GM12878 (cell line): ENCODE results near the gene PXT1. TPM values are rescaled to one million over a fixed set of nuclear protein-coding genes. Genes with fewer than 3 reads are reported as not detected.

Experiments
- ATF2 ChIP-seq: IDR thresholded peaks from 2 replicates; pipeline ENCODE4 v1.6.1; 2012; ENCODE audit warnings: low read length, inconsistent platforms
- POLR2A ChIP-seq: IDR thresholded peaks from 2 replicates; pipeline ENCODE4 v1.6.1; 2011; ENCODE audit warnings: low read depth, mild to moderate bottlenecking, low read length
- RB1 ChIP-seq: fragments of 450-650 bp; formaldehyde crosslinking; IDR thresholded peaks from 2 replicates; pipeline ENCODE4 v1.6.1; 2017; ENCODE audit warnings: mild to moderate bottlenecking, borderline replicate concordance
- SRF ChIP-seq, 2 experiments: IDR thresholded peaks; 2 replicates each; pipeline ENCODE4 v1.6.1; 2011; ENCODE audit warnings: low read depth in 2 of 2, low read length in 2 of 2, mild to moderate bottlenecking in 1 of 2, moderate library complexity in 1 of 2
- STAT1 ChIP-seq: fragments of 450-650 bp; conservative IDR thresholded peaks from 2 replicates; pipeline ENCODE4 v1.6.1; 2014; ENCODE audit warnings: antibody characterized with exemption, mild to moderate bottlenecking
- ZNF384 ChIP-seq: IDR thresholded peaks from 2 replicates; pipeline ENCODE4 v1.6.1; 2012; ENCODE audit warnings: low read depth, mild to moderate bottlenecking, low read length, improper control_type of control experiment, borderline replicate concordance
- polyA plus RNA-seq, 11 experiments: library from polyadenylated mRNA; depleted of rRNA in 4 of 11; unstranded in 6 of 11; stranded (reverse) in 5 of 11; fragments of >200 nt; fragmentation: Nextera tagmentation in 4 of 11; fragmentation: Illumina TruSeq in 1 of 11; extraction: Ambion mirVana in 4 of 11; extraction: Trizol in 1 of 11; gene quantifications; 1 replicate in 1 of 11; 2 replicates in 10 of 11; pipeline versions ENCODE4 v1.2.1 to v1.2.3, GENCODE V29; 2011 to 2016; ENCODE audit warnings: inconsistent platforms in 2 of 11, missing spikeins in 2 of 11, low read depth in 1 of 11
- total RNA-seq, 4 experiments: library from RNA; depleted of rRNA in 3 of 4; stranded (reverse); fragments of >200 nt in 3 of 4; fragmentation: Illumina TruSeq in 1 of 4; extraction: Trizol in 1 of 4; gene quantifications; 2 replicates each; pipeline versions ENCODE4 v1.2.1 to v1.2.3, GENCODE V29; 2013 to 2021
- TF ChIP-seq, protein P1 (sequence below): fragments of 450-650 bp; formaldehyde crosslinking; IDR thresholded peaks from 2 replicates; pipeline ENCODE4 v1.4.0; 2020; ENCODE audit warnings: mild to moderate bottlenecking, moderate library complexity
- TF ChIP-seq, protein P2 (sequence below): IDR thresholded peaks from 2 replicates; pipeline ENCODE4 v1.6.1; 2012; ENCODE audit warnings: improper control_type of control experiment, low read depth, low read length; ENCODE audit not compliant: insufficient replicate concordance
- TF ChIP-seq, protein P3 (sequence below), 3 experiments: IDR thresholded peaks in 2 of 3; conservative IDR thresholded peaks in 1 of 3; 2 replicates each; pipeline ENCODE4 v1.5.1; 2011; ENCODE audit warnings: low read depth in 3 of 3, low read length in 3 of 3, mild to moderate bottlenecking in 3 of 3, control low read depth in 2 of 3, moderate library complexity in 2 of 3, inconsistent platforms in 1 of 3, mixed read lengths in 1 of 3; ENCODE audit not compliant: control insufficient read depth in 2 of 3, insufficient read depth in 1 of 3; ENCODE audit errors: extremely low read depth in 1 of 3
- TF ChIP-seq, protein P4 (sequence below): fragments of 450-650 bp; IDR thresholded peaks from 2 replicates; pipeline ENCODE4 v1.6.1; 2017; ENCODE audit warnings: mild to moderate bottlenecking, moderate library complexity

Gene PXT1
- total and polyA plus RNA-seq, 10 of the 15 experiments (the other 5 are each of a cell fraction or from before 2014, with no cell fraction given): 0.27 to 2.9 (median 0.50) TPM

- TF ChIP-seq, protein P1, sequence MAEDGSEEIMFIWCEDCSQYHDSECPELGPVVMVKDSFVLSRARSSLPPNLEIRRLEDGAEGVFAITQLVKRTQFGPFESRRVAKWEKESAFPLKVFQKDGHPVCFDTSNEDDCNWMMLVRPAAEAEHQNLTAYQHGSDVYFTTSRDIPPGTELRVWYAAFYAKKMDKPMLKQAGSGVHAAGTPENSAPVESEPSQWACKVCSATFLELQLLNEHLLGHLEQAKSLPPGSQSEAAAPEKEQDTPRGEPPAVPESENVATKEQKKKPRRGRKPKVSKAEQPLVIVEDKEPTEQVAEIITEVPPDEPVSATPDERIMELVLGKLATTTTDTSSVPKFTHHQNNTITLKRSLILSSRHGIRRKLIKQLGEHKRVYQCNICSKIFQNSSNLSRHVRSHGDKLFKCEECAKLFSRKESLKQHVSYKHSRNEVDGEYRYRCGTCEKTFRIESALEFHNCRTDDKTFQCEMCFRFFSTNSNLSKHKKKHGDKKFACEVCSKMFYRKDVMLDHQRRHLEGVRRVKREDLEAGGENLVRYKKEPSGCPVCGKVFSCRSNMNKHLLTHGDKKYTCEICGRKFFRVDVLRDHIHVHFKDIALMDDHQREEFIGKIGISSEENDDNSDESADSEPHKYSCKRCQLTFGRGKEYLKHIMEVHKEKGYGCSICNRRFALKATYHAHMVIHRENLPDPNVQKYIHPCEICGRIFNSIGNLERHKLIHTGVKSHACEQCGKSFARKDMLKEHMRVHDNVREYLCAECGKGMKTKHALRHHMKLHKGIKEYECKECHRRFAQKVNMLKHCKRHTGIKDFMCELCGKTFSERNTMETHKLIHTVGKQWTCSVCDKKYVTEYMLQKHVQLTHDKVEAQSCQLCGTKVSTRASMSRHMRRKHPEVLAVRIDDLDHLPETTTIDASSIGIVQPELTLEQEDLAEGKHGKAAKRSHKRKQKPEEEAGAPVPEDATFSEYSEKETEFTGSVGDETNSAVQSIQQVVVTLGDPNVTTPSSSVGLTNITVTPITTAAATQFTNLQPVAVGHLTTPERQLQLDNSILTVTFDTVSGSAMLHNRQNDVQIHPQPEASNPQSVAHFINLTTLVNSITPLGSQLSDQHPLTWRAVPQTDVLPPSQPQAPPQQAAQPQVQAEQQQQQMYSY (CRISPR knock-in tag): no peak
- TF ChIP-seq STAT1: peak; percentile 54; the same call in 1 of the 2 replicates
- peak; percentile 74 to 83 for TF ChIP-seq SRF (IDR thresholded peaks at IDR 0.05; ENCODE audit: low read depth in 2 of 2, low read length in 2 of 2)
- TF ChIP-seq, protein P2, sequence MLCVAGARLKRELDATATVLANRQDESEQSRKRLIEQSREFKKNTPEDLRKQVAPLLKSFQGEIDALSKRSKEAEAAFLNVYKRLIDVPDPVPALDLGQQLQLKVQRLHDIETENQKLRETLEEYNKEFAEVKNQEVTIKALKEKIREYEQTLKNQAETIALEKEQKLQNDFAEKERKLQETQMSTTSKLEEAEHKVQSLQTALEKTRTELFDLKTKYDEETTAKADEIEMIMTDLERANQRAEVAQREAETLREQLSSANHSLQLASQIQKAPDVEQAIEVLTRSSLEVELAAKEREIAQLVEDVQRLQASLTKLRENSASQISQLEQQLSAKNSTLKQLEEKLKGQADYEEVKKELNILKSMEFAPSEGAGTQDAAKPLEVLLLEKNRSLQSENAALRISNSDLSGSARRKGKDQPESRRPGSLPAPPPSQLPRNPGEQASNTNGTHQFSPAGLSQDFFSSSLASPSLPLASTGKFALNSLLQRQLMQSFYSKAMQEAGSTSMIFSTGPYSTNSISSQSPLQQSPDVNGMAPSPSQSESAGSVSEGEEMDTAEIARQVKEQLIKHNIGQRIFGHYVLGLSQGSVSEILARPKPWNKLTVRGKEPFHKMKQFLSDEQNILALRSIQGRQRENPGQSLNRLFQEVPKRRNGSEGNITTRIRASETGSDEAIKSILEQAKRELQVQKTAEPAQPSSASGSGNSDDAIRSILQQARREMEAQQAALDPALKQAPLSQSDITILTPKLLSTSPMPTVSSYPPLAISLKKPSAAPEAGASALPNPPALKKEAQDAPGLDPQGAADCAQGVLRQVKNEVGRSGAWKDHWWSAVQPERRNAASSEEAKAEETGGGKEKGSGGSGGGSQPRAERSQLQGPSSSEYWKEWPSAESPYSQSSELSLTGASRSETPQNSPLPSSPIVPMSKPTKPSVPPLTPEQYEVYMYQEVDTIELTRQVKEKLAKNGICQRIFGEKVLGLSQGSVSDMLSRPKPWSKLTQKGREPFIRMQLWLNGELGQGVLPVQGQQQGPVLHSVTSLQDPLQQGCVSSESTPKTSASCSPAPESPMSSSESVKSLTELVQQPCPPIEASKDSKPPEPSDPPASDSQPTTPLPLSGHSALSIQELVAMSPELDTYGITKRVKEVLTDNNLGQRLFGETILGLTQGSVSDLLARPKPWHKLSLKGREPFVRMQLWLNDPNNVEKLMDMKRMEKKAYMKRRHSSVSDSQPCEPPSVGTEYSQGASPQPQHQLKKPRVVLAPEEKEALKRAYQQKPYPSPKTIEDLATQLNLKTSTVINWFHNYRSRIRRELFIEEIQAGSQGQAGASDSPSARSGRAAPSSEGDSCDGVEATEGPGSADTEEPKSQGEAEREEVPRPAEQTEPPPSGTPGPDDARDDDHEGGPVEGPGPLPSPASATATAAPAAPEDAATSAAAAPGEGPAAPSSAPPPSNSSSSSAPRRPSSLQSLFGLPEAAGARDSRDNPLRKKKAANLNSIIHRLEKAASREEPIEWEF: no peak
- TF ChIP-seq, protein P3, sequence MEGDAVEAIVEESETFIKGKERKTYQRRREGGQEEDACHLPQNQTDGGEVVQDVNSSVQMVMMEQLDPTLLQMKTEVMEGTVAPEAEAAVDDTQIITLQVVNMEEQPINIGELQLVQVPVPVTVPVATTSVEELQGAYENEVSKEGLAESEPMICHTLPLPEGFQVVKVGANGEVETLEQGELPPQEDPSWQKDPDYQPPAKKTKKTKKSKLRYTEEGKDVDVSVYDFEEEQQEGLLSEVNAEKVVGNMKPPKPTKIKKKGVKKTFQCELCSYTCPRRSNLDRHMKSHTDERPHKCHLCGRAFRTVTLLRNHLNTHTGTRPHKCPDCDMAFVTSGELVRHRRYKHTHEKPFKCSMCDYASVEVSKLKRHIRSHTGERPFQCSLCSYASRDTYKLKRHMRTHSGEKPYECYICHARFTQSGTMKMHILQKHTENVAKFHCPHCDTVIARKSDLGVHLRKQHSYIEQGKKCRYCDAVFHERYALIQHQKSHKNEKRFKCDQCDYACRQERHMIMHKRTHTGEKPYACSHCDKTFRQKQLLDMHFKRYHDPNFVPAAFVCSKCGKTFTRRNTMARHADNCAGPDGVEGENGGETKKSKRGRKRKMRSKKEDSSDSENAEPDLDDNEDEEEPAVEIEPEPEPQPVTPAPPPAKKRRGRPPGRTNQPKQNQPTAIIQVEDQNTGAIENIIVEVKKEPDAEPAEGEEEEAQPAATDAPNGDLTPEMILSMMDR (IDR thresholded peaks at IDR 0.05 in 2 of 3, conservative IDR thresholded peaks at IDR 0.05 in 1 of 3; ENCODE audit: control insufficient read depth in 2 of 3, extremely low read depth in 1 of 3, insufficient read depth in 1 of 3, low read depth in 3 of 3, low read length in 3 of 3): no peak
- peak; percentile 93 for TF ChIP-seq RB1
- no peak for TF ChIP-seq ZNF384
- TF ChIP-seq, protein P4, sequence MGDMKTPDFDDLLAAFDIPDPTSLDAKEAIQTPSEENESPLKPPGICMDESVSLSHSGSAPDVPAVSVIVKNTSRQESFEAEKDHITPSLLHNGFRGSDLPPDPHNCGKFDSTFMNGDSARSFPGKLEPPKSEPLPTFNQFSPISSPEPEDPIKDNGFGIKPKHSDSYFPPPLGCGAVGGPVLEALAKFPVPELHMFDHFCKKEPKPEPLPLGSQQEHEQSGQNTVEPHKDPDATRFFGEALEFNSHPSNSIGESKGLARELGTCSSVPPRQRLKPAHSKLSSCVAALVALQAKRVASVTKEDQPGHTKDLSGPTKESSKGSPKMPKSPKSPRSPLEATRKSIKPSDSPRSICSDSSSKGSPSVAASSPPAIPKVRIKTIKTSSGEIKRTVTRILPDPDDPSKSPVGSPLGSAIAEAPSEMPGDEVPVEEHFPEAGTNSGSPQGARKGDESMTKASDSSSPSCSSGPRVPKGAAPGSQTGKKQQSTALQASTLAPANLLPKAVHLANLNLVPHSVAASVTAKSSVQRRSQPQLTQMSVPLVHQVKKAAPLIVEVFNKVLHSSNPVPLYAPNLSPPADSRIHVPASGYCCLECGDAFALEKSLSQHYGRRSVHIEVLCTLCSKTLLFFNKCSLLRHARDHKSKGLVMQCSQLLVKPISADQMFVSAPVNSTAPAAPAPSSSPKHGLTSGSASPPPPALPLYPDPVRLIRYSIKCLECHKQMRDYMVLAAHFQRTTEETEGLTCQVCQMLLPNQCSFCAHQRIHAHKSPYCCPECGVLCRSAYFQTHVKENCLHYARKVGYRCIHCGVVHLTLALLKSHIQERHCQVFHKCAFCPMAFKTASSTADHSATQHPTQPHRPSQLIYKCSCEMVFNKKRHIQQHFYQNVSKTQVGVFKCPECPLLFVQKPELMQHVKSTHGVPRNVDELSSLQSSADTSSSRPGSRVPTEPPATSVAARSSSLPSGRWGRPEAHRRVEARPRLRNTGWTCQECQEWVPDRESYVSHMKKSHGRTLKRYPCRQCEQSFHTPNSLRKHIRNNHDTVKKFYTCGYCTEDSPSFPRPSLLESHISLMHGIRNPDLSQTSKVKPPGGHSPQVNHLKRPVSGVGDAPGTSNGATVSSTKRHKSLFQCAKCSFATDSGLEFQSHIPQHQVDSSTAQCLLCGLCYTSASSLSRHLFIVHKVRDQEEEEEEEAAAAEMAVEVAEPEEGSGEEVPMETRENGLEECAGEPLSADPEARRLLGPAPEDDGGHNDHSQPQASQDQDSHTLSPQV: no peak
- TF ChIP-seq ATF2: no peak
- TF ChIP-seq POLR2A: peak; percentile 91
Observed at GRCh38 chr6:36442671-36443470, at the start of gene PXT1, which contains the start of gene KCTD20 (continued).
